NOMO-1 (cell line): ENCODE measurements around the gene PSEN1.
A peak's percentile ranks its signal among the peaks of the same experiment; 100 is the strongest.

Experiments
- DNase-seq, 2 experiments: peaks; one replicate each; lab custom pipeline; 2025; ENCODE audit not compliant: unreplicated experiment in 2 of 2; lab: John Stamatoyannopoulos, UW

PSEN1 gene

DNA sequence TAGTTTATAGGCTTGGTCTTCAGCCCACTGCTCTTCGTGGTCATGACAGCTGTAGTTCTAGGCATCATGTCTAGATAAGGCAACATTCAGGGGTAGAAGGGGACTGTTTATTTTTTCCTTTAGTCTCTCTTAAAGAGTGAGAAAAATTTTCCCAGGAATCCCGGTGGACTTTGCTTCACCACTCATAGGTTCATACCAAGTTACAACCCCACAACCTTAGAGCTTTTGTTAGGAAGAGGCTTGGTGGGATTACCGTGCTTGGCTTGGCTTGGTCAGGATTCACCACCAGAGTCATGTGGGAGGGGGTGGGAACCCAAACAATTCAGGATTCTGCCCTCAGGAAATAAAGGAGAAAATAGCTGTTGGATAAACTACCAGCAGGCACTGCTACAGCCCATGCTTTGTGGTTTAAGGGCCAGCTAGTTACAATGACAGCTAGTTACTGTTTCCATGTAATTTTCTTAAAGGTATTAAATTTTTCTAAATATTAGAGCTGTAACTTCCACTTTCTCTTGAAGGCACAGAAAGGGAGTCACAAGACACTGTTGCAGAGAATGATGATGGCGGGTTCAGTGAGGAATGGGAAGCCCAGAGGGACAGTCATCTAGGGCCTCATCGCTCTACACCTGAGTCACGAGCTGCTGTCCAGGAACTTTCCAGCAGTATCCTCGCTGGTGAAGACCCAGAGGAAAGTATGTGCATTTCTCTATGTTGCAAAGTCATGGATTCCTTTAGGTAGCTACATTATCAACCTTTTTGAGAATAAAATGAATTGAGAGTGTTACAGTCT, 75.1 kb downstream of the PSEN1 start:
- no peak for DNase-seq

DNA sequence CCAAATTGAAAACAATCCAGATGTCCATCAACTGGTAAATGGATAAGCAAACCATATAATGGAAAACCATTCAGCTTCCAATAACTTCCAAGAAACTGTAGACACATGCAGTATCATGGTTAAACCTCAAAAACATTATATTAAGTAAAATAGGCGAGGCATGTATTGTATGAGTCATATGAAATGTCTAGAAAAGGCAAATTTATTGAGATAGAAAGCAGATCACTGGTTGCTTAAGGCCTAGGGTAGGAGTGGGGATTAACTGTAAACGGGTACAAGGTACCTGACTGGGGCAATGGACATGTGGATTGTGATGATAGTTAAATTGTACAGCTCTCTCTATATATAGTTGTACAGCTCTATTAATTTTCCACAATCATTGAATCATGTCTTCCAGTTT, 79.7 kb downstream of the PSEN1 start:
- no peak for DNase-seq

- DNase-seq, result no peak
Observed at GRCh38 chr14:73217411-73217810, 81.1 kb downstream of the PSEN1 start.

- no peak for DNase-seq
Observed at GRCh38 chr14:73220061-73220460, 83.8 kb downstream of the PSEN1 start.

DNA sequence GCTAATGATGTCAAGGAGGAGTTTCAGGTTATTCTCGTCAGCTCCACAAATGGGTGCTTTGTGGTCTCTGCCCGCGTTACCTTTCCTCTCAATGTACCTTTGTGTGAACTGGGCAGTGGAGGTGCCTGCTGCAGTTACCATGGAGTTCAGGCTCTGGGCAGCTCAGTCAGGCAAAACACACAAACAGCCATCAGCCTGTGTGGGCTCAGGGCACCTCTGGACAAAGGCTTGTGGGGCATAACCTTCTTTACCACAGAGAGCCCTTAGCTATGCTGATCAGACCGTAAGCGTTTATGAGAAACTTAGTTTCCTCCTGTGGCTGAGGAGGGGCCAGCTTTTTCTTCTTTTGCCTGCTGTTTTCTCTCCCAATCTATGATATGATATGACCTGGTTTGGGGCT, 84.3 kb downstream of the PSEN1 start:
- DNase-seq, result no peak

GRCh38 chr14:73221945-73222344, 85.6 kb downstream of the PSEN1 start:
- no peak for DNase-seq

DNA sequence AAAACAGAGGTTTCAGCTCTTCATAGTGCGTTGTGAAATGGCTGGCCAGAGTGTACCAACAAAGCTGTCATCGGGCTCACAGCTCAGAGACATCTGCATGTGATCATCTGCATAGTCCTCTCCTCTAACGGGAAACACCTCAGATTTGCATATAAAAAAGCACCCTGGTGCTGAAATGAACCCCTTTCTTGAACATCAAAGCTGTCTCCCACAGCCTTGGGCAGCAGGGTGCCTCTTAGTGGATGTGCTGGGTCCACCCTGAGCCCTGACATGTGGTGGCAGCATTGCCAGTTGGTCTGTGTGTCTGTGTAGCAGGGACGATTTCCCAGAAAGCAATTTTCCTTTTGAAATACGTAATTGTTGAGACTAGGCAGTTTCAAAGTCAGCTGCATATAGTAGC, 86.7 kb downstream of the PSEN1 start:
- no peak for DNase-seq

DNA sequence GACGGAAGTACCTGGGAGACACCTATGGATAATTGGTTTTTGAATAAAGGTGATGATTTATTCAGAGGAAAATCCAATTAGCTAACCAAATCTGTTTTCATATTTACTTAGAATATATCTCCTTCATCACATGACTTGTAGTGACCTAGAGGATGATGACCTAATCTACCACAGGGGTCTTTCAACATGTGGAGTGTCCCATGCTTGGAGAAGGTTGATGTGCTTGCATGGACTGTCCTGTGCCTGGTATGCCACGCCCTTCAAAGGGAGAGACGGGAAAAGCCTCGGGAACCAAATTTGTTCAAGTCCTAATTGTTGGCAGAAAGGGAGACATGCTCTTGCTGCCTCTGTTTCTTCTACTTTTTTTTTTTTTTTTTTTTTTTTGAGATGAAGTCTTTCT, 89.2 kb downstream of the PSEN1 start:
- no peak for DNase-seq

GRCh38 chr14:73227812-73228781, 91.8 kb downstream of the PSEN1 start:
- DNase-seq, result no peak

- DNase-seq, result no peak
Observed at GRCh38 chr14:73230051-73230450, 93.7 kb downstream of the PSEN1 start.

- DNase-seq, result no peak
Observed at GRCh38 chr14:73231981-73232851, 95.9 kb downstream of the PSEN1 start.

- no peak for DNase-seq
Observed at GRCh38 chr14:73232984-73233383, 96.7 kb downstream of the PSEN1 start.

DNA sequence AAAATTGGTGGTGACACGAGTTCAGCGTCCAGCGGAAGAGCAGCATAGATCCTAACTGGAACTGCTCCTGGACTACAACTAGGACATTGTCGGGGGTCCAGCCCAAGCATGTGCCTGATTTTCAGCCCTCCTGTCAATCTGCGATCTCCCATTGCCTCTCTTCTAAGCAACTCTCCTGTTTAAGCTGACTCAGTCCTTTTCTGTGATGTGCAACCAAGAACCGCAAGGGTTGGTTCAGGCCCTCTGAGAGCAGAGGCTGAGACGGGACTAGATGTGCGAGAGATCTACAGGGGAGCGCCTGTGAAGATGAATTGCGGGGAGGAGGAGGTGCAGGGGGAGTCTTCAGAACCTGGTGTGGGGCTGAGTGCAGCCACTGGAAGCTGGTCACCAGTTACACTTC, 97.3 kb downstream of the PSEN1 start:
- no peak for DNase-seq

DNA sequence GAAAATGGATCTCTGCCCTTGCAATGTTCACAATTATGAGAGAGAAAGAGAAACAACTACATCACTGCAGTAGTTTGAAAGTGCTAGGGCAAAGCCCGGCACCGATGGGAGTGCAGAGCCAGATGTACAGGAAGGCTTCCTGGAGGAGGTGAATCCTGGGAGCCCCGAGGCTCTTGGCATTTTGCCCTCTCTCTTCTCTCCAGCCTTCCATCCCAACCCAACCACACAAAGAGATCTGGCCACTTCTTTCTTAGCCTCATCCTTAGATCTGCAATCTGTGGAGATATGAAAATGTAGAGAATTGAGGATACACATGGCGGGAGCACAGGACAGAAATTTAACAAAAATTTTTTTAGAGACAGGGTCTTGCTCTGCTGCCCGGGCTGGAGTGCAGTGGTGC, 97.7 kb downstream of the PSEN1 start:
- DNase-seq, result no peak

GRCh38 chr14:73234586-73235394, 98.5 kb downstream of the PSEN1 start:
- DNase-seq, result no peak

DNA sequence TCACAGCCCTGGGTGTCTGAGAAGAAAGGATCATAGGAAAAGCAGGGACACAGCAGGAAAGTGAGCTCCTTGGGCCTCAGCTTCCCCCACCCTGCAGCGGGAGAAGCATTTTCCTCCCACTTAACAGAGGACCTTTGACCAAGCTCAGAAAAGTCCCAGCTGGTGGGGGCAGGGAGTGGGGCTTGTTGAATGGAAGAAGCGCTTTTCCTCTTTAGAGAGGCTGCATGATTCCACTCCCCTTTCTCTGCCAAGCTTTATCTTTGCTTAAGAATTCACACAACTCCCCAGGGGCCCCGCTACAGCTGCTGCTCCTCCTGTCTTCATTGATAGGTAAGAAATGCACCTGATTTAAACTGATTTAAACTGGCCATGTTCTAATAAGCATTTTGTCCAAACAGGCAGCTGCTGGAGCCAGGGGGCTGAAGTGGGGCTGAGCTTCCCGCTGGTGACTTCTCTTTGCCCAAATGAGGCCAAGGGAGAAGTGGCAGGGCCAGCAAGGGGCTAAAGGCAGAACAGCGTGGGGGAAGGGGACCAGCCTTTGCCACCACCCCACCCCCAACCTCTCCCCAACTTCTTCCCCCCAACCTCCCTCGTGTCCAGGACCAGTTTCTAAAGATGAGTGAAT, 99.3 kb downstream of the PSEN1 start:
- no peak for DNase-seq

- DNase-seq, result no peak
Observed at GRCh38 chr14:73236157-73236556, 99.8 kb downstream of the PSEN1 start.

DNA sequence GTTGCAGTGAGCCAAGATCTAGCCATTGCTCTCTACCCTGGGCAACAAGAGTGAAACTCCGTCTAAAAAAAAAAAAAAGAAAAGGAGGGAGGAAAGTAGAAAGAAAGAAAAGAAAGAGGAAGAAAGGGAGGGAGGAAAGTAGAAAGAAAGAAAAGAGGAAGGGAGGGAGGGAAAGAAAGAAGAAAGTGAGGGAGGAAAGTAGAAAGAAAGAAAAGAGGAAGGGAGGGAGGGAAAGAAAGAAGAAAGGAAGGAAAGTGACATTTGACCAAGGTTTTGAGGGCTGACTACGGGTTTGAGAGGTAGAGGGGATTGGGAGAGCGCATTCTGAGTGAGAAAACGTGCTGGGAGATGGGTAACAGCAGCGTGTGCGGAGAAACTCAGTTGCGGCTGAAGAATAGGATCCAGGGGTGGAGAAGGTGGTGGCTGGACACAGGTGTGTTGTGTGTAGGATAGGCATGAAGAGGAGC, 100.5 kb downstream of the PSEN1 start:
- peak in 1 of 2 experiments; percentile 38 for DNase-seq

DNA sequence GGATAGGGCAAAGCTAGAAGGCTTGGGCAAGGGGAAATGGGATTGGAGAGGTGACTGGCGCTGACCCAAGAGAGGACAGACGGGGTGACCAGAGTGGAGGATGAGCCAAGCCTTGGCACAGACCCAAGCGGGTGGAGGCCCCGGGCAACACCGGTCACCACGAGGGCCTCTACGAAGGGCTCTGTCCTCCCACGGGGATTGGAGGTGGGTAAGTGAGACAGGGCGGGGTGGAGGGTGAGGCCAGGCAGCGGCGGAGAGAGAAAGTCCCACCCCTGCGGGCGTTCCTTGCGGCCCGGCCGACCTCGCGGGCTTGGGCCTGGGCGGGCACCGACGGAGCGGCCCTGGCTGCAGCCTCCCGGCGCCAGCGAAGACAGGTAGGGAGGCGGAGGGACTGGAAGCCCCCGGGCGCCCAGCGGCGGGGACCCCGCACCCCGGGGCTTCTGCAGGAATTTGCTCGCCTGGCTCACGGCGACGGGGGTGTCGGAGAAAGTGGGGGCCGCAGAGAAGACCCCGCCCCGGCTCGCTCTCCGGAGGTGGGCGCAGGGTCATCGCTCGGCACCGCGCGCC, 101.0 kb downstream of the PSEN1 start, which contains the start of gene PAPLN:
PAPLN (plus strand) TSS at position 288 of the 567 bp plus-strand sequence. CDS start 2,273 bp downstream, outside the sequence.
- peak; percentile 38 to 62 for DNase-seq
